CD14-positive monocyte (primary cell): Measurements from ENCODE around the gene SIPA1L3. TPM values are rescaled to one million over a fixed set of nuclear protein-coding genes. Genes with fewer than 3 reads are reported as not detected.

Experiments used
- DNase-seq, 3 donors: peaks; one replicate each; pipeline ENCODE4 v3.0.0-alpha.2; 2011 to 2022
- H2AFZ ChIP-seq: 2 replicates; pipeline ENCODE4 v1.6.0; 2012; ENCODE audit warnings: mild to moderate bottlenecking, low read depth, low read length, inconsistent platforms; ENCODE audit not compliant: insufficient read depth, poor library complexity, severe bottlenecking
- H3K27ac ChIP-seq, 2 donors: 1 replicate in 1 of 2; 2 replicates in 1 of 2; pipeline ENCODE4 v1.5.1; 2012 to 2013; ENCODE audit warnings: low read length in 2 of 2, control low read depth in 1 of 2, inconsistent platforms in 1 of 2, low read depth in 1 of 2, mild to moderate bottlenecking in 1 of 2
- H3K27me3 ChIP-seq, 2 donors: one replicate each; pipeline versions ENCODE4 v1.6.0 to v1.6.1; 2011 to 2013; ENCODE audit warnings: low read length in 2 of 2; ENCODE audit not compliant: control insufficient read depth in 2 of 2, insufficient read depth in 2 of 2
- H3K36me3 ChIP-seq, 2 donors: replicated peaks in 1 of 2; 1 replicate in 1 of 2; 2 replicates in 1 of 2; pipeline versions ENCODE4 v1.5.1 to v1.6.1; 2012 to 2013; ENCODE audit warnings: low read length in 2 of 2, control low read depth in 1 of 2, inconsistent platforms in 1 of 2, mild to moderate bottlenecking in 1 of 2; ENCODE audit not compliant: insufficient read depth in 2 of 2, control insufficient read depth in 1 of 2
- H3K4me1 ChIP-seq, 2 donors: 1 replicate in 1 of 2; 2 replicates in 1 of 2; pipeline versions ENCODE4 v1.5.1 to v1.6.1; 2012 to 2013; ENCODE audit warnings: low read length in 2 of 2, control low read depth in 1 of 2, inconsistent platforms in 1 of 2, mild to moderate bottlenecking in 1 of 2, moderate library complexity in 1 of 2; ENCODE audit not compliant: insufficient read depth in 2 of 2, control insufficient read depth in 1 of 2
- H3K4me2 ChIP-seq: replicated peaks from 2 replicates; pipeline ENCODE3; 2012; ENCODE audit warnings: low read length, moderate library complexity, mild to moderate bottlenecking; ENCODE audit not compliant: poor library complexity, severe bottlenecking; ENCODE audit errors: extremely low read depth
- H3K4me3 ChIP-seq, 3 experiments: fragments of 200-600 bp in 1 of 3; sonication (generic) in 1 of 3; replicated peaks in 1 of 3; 1 replicate in 2 of 3; 2 replicates in 1 of 3; pipeline ENCODE4 v1.5.1; 2011 to 2013; ENCODE audit warnings: low read length in 3 of 3, mild to moderate bottlenecking in 3 of 3, control low read depth in 2 of 3, low read depth in 2 of 3, inconsistent platforms in 1 of 3, moderate library complexity in 1 of 3
- H3K79me2 ChIP-seq: 2 replicates; pipeline ENCODE4 v1.6.0; 2012; ENCODE audit warnings: mild to moderate bottlenecking, control low read depth, inconsistent platforms, low read length, moderate library complexity; ENCODE audit not compliant: insufficient read depth
- H3K9ac ChIP-seq: 2 replicates; pipeline ENCODE4 v1.6.0; 2017; ENCODE audit warnings: low read length, mild to moderate bottlenecking; ENCODE audit not compliant: insufficient read depth, poor library complexity, severe bottlenecking
- H3K9me3 ChIP-seq, 2 donors: replicated peaks in 1 of 2; 1 replicate in 1 of 2; 2 replicates in 1 of 2; pipeline versions ENCODE4 v1.5.1 to v1.6.1; 2012 to 2013; ENCODE audit warnings: low read length in 2 of 2, control low read depth in 1 of 2; ENCODE audit not compliant: control insufficient read depth in 1 of 2, insufficient read depth in 1 of 2
- H4K20me1 ChIP-seq: 2 replicates; pipeline ENCODE4 v1.6.0; 2012; ENCODE audit warnings: mild to moderate bottlenecking, low read length, control low read depth, moderate library complexity; ENCODE audit not compliant: insufficient read depth
- H3K27ac Mint-ChIP-seq, 7 donors: one replicate each; pipeline ENCODE4 v1.8.0; 2020; ENCODE audit warnings: mild to moderate bottlenecking in 7 of 7, mixed read lengths in 7 of 7, moderate library complexity in 6 of 7, inconsistent platforms in 2 of 7
- H3K27me3 Mint-ChIP-seq, 3 donors: one replicate each; pipeline ENCODE4 v1.8.0; 2021 to 2022; ENCODE audit warnings: low read depth in 3 of 3, mild to moderate bottlenecking in 3 of 3, mixed read lengths in 3 of 3, moderate library complexity in 3 of 3, inconsistent platforms in 1 of 3
- H3K36me3 Mint-ChIP-seq, 2 donors: one replicate each; pipeline ENCODE4 v1.8.0; 2020; ENCODE audit warnings: mixed read lengths in 2 of 2, inconsistent platforms in 1 of 2, mild to moderate bottlenecking in 1 of 2
- H3K4me1 Mint-ChIP-seq: one replicate; pipeline ENCODE4 v1.8.0; 2020; ENCODE audit warnings: mild to moderate bottlenecking, mixed read lengths
- H3K4me3 Mint-ChIP-seq, 2 donors: one replicate each; pipeline ENCODE4 v1.8.0; 2020; ENCODE audit warnings: mild to moderate bottlenecking in 2 of 2, mixed read lengths in 2 of 2, moderate library complexity in 1 of 2
- H3K9me3 Mint-ChIP-seq, 7 donors: one replicate each; pipeline ENCODE4 v1.8.0; 2020 to 2022; ENCODE audit warnings: mixed read lengths in 7 of 7, mild to moderate bottlenecking in 6 of 7, moderate library complexity in 6 of 7, inconsistent platforms in 2 of 7
- WGBS: methylation state at CpG from one replicate; pipeline ENCODE4 v1.1.5; 2013; ENCODE audit warnings: missing lambda C conversion rate; ENCODE audit not compliant: insufficient coverage; 5-methylcytosine and 5-hydroxymethylcytosine counted together
- intact Hi-C, 2 donors: fragments of 100-400 bp; cut with micrococcal nuclease; formaldehyde crosslinking; loops; one replicate each; pipeline versions ENCODE4 v1.15.0 to v1.15.1; 2023
- polyA plus RNA-seq, 3 donors: library from polyadenylated mRNA; depleted of rRNA in 1 of 3; unstranded in 2 of 3; stranded (reverse) in 1 of 3; fragments of 300-500 nt in 2 of 3; fragments of >200 nt in 1 of 3; fragmentation: Illumina TruSeq in 2 of 3; gene quantifications; 1 replicate in 2 of 3; 2 replicates in 1 of 3; pipeline ENCODE4 v1.2.3, GENCODE V29; 2012 to 2021
- TF ChIP-seq, protein P1 (sequence below): fragments of 200-600 bp; IDR thresholded peaks from one replicate; pipeline ENCODE4 v1.8.0; 2022; ENCODE audit warnings: antibody characterized with exemption, mild to moderate bottlenecking

Gene SIPA1L3
- polyA plus RNA-seq, 3 donors, result 0.55 to 4.5 (median 0.99) TPM

GRCh38 chr19:37872383-37872782 is 34.6 kb upstream of the SIPA1L3 start:
- Histone ChIP-seq H3K9ac (no peak overlapping the region), H4K20me1 (no peaks in the 10 kb centered on the region), H2AFZ (no peak overlapping the region), H3K27me3 (no peaks in the 10 kb centered on the region), H3K79me2 (no peaks in the 10 kb centered on the region), H3K9me3 (peaks cover 12 to 44% of the 10 kb centered on the region in 2 donors), H3K4me1 (no peaks in the 10 kb centered on the region), H3K36me3 (no peaks in the 10 kb centered on the region), H3K4me2 (no peak overlapping the region), H3K4me3 (no peak overlapping the region), H3K27ac (no peak overlapping the region)
- intact Hi-C loops, result no loop called here
- TF ChIP-seq, protein P1, sequence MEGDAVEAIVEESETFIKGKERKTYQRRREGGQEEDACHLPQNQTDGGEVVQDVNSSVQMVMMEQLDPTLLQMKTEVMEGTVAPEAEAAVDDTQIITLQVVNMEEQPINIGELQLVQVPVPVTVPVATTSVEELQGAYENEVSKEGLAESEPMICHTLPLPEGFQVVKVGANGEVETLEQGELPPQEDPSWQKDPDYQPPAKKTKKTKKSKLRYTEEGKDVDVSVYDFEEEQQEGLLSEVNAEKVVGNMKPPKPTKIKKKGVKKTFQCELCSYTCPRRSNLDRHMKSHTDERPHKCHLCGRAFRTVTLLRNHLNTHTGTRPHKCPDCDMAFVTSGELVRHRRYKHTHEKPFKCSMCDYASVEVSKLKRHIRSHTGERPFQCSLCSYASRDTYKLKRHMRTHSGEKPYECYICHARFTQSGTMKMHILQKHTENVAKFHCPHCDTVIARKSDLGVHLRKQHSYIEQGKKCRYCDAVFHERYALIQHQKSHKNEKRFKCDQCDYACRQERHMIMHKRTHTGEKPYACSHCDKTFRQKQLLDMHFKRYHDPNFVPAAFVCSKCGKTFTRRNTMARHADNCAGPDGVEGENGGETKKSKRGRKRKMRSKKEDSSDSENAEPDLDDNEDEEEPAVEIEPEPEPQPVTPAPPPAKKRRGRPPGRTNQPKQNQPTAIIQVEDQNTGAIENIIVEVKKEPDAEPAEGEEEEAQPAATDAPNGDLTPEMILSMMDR, result no peak
- WGBS, result 93% methylated on average over 3 of the region's 5 CpGs
- Mint-ChIP-seq H3K9me3 (peaks cover 23 to 68% (median 39%) of the 10 kb centered on the region in 7 donors), H3K4me3 (no peak overlapping the region), H3K27me3 (peaks cover 0 to 2% (median 1%) of the 10 kb centered on the region in 3 donors), H3K36me3 (no peaks in the 10 kb centered on the region), H3K27ac (no peak overlapping the region), H3K4me1 (no peaks in the 10 kb centered on the region)
- DNase-seq, result no peak

DNA sequence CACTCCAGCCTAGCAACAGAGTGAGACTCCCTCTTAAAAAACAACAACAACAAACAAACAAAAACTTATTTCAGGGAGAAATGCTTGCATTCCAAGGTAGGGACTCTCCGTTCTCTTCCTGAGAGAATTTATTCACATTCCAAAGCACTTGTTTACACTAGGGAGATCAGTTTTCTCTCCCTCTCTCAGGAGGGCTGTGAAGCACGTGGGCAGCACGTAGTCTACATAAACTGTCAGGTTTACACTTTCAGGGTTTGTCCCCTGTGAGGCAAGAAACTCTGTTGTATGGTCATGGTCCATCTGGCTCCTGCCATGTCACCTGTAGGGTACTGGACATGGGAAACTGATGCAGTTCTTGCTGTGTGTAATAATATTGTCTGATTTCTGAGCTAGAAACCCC is 32.2 kb upstream of the SIPA1L3 start:
- Mint-ChIP-seq H3K4me3 (no peak overlapping the region), H3K4me1 (no peaks in the 10 kb centered on the region), H3K36me3 (no peaks in the 10 kb centered on the region), H3K27me3 (peaks cover 0 to 2% (median 2%) of the 10 kb centered on the region in 3 donors), H3K9me3 (peaks cover 17 to 55% (median 24%) of the 10 kb centered on the region in 7 donors), H3K27ac (no peak overlapping the region)
- Histone ChIP-seq H3K36me3 (no peaks in the 10 kb centered on the region), H2AFZ (no peak overlapping the region), H3K9ac (no peak overlapping the region), H3K9me3 (peaks cover 7 to 30% of the 10 kb centered on the region in 2 donors), H3K4me1 (no peaks in the 10 kb centered on the region), H3K79me2 (no peaks in the 10 kb centered on the region), H3K4me2 (no peak overlapping the region), H4K20me1 (no peaks in the 10 kb centered on the region), H3K4me3 (no peak overlapping the region), H3K27me3 (no peaks in the 10 kb centered on the region), H3K27ac (no peak overlapping the region)
- intact Hi-C loops, result no loop called here
- TF ChIP-seq, protein P1, result no peak
- no CpG with 5 or more reads among the region's 3 CpGs for WGBS
- DNase-seq, result no peak
